Ishikawa (cell line): Measurements from ENCODE around the gene CADM1.

ENCODE experiments used
- CEBPB ChIP-seq: IDR thresholded peaks from 2 replicates; pipeline ENCODE4 v1.6.1; 2012
- CREB1 ChIP-seq: IDR thresholded peaks from 2 replicates; pipeline ENCODE4 v1.6.1; 2012; ENCODE audit warnings: low read depth
- EGR1 ChIP-seq: IDR thresholded peaks from 2 replicates; pipeline ENCODE4 v1.6.1; 2012
- EP300 ChIP-seq: IDR thresholded peaks from 2 replicates; pipeline ENCODE4 v1.6.1; 2012; ENCODE audit warnings: borderline replicate concordance
- FOXM1 ChIP-seq: IDR thresholded peaks from 2 replicates; pipeline ENCODE4 v1.6.1; 2012; ENCODE audit warnings: low read depth, borderline replicate concordance
- NFIC ChIP-seq: IDR thresholded peaks from 2 replicates; pipeline ENCODE4 v1.6.1; 2012
- RAD21 ChIP-seq: IDR thresholded peaks from 2 replicates; pipeline ENCODE4 v1.6.1; 2012; ENCODE audit warnings: low read depth
- TAF1 ChIP-seq: IDR thresholded peaks from 2 replicates; pipeline ENCODE4 v1.6.1; 2012; ENCODE audit warnings: low read depth, mild to moderate bottlenecking
- TCF12 ChIP-seq: IDR thresholded peaks from 2 replicates; pipeline ENCODE4 v1.6.1; 2012; ENCODE audit warnings: low read depth
- TEAD4 ChIP-seq: IDR thresholded peaks from 2 replicates; pipeline ENCODE4 v1.6.1; 2012
- YY1 ChIP-seq: IDR thresholded peaks from 2 replicates; pipeline ENCODE4 v1.6.1; 2012; ENCODE audit warnings: low read depth
- ZBTB7A ChIP-seq: IDR thresholded peaks from 2 replicates; pipeline ENCODE4 v1.6.1; 2012; ENCODE audit warnings: low read depth
- TF ChIP-seq, protein P1 (sequence below): IDR thresholded peaks from 2 replicates; pipeline ENCODE4 v1.6.1; 2012; ENCODE audit warnings: low read depth, mild to moderate bottlenecking
- TF ChIP-seq, protein P2 (sequence below): IDR thresholded peaks from 2 replicates; pipeline ENCODE4 v1.6.1; 2012
- TF ChIP-seq, protein P3 (sequence below): IDR thresholded peaks from 2 replicates; pipeline ENCODE4 v1.6.1; 2012

CADM1 gene

DNA sequence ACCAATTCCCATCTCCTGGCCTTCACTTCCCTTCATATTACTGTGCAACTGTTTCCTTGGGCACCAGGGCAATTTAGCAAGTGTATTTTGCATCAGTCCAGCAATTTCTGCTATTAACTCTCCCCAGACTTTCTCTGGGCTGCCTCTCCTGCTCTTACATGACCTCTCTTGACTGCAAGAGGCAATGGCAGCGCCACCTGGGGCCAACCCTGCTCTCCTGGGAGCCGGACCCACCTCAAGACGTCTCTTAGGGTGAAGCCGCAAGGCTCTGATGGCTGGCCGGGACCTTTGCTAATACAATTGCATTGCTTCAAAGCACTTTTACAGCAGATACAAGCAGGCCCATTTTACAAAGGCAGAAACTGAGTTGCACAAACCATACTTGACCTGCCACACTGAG, 360.2 kb downstream of the CADM1 start:
- TF ChIP-seq, protein P1, sequence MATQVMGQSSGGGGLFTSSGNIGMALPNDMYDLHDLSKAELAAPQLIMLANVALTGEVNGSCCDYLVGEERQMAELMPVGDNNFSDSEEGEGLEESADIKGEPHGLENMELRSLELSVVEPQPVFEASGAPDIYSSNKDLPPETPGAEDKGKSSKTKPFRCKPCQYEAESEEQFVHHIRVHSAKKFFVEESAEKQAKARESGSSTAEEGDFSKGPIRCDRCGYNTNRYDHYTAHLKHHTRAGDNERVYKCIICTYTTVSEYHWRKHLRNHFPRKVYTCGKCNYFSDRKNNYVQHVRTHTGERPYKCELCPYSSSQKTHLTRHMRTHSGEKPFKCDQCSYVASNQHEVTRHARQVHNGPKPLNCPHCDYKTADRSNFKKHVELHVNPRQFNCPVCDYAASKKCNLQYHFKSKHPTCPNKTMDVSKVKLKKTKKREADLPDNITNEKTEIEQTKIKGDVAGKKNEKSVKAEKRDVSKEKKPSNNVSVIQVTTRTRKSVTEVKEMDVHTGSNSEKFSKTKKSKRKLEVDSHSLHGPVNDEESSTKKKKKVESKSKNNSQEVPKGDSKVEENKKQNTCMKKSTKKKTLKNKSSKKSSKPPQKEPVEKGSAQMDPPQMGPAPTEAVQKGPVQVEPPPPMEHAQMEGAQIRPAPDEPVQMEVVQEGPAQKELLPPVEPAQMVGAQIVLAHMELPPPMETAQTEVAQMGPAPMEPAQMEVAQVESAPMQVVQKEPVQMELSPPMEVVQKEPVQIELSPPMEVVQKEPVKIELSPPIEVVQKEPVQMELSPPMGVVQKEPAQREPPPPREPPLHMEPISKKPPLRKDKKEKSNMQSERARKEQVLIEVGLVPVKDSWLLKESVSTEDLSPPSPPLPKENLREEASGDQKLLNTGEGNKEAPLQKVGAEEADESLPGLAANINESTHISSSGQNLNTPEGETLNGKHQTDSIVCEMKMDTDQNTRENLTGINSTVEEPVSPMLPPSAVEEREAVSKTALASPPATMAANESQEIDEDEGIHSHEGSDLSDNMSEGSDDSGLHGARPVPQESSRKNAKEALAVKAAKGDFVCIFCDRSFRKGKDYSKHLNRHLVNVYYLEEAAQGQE: no peak
- no peak for TF ChIP-seq RAD21
- TF ChIP-seq, protein P2, sequence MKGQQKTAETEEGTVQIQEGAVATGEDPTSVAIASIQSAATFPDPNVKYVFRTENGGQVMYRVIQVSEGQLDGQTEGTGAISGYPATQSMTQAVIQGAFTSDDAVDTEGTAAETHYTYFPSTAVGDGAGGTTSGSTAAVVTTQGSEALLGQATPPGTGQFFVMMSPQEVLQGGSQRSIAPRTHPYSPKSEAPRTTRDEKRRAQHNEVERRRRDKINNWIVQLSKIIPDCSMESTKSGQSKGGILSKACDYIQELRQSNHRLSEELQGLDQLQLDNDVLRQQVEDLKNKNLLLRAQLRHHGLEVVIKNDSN: no peak
- no peak for TF ChIP-seq TCF12
- no peak for TF ChIP-seq NFIC
- TF ChIP-seq TEAD4: no peak
- TF ChIP-seq YY1: no peak
- no peak for TF ChIP-seq EP300
- TF ChIP-seq CREB1: no peak
- TF ChIP-seq FOXM1: no peak
- TF ChIP-seq, protein P3, sequence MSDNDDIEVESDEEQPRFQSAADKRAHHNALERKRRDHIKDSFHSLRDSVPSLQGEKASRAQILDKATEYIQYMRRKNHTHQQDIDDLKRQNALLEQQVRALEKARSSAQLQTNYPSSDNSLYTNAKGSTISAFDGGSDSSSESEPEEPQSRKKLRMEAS: no peak
- no peak for TF ChIP-seq TAF1
- TF ChIP-seq EGR1: no peak
- no peak for TF ChIP-seq CEBPB
- TF ChIP-seq ZBTB7A: no peak

DNA sequence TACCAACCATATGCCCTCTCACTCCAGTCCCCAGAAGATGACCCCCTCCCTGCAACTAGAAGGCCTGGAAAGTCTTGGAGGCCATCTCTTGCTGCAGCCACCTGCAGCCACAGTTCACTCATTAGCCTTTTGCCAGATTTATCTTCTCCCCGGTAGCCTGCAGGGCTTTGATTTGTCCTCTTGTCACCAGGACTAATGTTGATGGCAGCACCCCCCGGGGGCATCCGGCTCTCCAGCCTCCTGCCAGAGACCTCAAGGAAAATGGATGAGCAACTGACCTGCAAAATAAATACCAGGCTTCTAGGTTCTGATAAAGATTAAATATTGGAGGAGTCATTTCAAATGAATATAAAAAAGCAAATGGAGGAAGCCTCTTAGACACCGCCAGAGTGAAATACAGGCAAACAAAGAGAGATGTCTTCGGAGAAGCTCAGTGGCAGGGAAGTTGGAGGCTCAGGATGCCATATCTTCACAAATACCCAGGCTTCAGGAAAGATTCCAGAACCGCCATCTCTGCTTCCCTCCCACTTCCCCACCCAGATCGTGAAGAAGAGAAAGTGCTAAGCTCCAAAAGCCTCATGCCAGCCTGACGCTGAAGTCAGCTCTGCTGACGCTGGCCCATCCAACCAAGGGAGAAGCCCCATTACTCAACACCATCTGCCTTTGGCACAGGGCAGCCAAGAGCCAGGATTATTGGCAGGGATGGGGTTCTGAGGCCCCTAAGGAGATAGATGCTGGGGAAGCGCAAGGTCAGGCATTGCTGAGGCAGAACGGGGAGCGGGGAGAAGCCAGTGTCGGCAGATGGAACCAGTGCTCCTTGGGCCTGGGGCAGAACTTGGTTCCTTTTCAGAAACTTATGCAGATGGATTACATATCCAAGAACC, 362.7 kb downstream of the CADM1 start:
- TF ChIP-seq TAF1: no peak
- TF ChIP-seq, protein P2: no peak
- no peak for TF ChIP-seq EP300
- no peak for TF ChIP-seq ZBTB7A
- TF ChIP-seq TEAD4: no peak
- TF ChIP-seq NFIC: no peak
- no peak for TF ChIP-seq YY1
- TF ChIP-seq, protein P3: no peak
- TF ChIP-seq EGR1: no peak

DNA sequence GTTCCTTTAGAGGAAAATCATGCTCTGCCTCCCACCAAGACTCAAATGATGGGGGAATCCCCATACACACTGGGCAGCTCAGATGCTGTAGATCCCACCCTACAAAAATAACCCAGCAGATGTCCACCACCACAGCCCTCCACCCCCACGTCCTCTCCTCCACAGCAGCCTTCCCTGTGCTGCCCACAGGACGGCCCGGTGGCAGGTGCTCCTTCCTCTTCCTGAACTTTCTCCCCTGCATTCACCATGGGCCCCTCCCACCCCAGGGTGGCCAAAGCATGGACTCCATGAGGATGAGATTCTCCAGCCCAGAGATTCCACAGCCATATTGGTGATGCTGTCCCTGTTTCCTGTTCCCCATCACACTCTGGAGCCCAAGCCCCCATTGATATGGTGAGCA, 368.3 kb downstream of the CADM1 start:
- TF ChIP-seq CEBPB (no peak), RAD21 (no peak), EP300 (no peak), TAF1 (no peak), TCF12 (no peak), EGR1 (no peak), YY1 (no peak), CREB1 (no peak), FOXM1 (no peak), TEAD4 (no peak)
- TF ChIP-seq, protein P1: no peak
- TF ChIP-seq, protein P2: no peak
- TF ChIP-seq, protein P3: no peak

DNA sequence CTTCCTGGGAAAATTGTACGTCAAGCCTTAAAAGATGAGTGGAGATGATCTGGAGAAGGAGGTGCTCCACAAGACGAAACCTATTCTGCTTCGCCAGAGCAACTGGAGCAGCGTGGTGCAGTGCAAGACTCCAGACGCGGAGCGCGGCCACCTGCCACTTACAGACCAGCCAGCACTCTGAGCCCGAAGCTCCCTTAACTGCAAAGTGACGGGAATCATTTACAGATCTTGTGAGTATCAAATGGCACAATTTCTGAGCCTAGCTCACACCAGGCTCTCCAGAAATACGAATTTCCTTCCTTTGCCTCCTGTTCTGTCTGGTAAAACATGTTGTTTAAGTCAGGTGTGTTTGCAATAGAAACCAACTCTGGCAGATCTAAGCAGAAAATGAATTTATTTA, 369.3 kb downstream of the CADM1 start:
- TF ChIP-seq CREB1: no peak
- no peak for TF ChIP-seq ZBTB7A
- TF ChIP-seq EGR1: no peak
- no peak for TF ChIP-seq TCF12
- no peak for TF ChIP-seq CEBPB
- TF ChIP-seq EP300: no peak
- no peak for TF ChIP-seq YY1
- TF ChIP-seq TAF1: no peak
- TF ChIP-seq, protein P2: no peak
- TF ChIP-seq, protein P3: no peak
- no peak for TF ChIP-seq NFIC
- no peak for TF ChIP-seq RAD21
- no peak for TF ChIP-seq FOXM1
- no peak for TF ChIP-seq TEAD4
